Superior temporal gyrus (tissue), 1 donor: Measurements from ENCODE around the gene SCAMP1.

Experiments used
- DNase-seq: peaks from one replicate; pipeline ENCODE4 v3.0.0-alpha.2; 2016; ENCODE audit errors: extremely low spot score

Gene SCAMP1

DNA sequence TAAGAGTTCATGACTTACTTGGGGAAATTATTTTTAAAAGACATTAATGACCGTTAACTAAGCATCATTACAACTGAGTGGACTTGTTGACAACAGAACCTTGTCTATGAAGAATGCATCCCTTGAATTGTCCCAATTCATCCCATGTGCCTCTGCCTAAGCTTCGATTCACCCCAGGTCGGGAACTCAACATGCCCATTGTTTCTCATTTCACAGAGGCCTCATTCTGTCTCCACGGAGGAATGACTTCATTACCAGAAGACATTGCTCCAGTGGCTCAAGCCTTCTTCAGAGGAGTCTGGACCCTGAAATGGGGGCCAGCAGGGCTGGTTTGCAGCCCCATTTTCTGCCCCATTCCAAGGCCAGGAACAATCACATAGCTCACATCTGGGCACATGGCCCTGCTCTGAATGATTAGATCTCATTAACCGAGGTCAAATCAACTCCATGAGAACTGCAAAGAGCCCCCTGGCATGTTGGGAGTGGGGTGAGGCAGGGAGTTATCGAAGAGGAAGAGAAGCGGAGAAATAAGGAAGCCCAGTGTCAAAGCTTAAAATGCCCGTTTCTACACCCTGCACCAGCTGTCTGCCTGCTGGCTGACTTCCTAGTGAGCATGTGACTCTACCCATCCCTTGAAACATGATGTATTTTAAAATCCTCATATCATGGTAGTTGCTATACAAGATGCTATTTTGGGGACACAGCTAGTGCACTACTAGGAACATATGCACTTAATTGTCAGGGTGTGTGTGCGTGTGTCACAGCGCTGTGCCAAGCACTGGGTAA is 150.9 kb downstream of the SCAMP1 start:
- DNase-seq, result peak; percentile 71

GRCh38 chr5:78512435-78512834 is 152.0 kb downstream of the SCAMP1 start:
- no peak for DNase-seq

- no peak for DNase-seq
Measured at GRCh38 chr5:78513441-78513840, 153.0 kb downstream of the SCAMP1 start.

- no peak for DNase-seq
Measured at GRCh38 chr5:78514427-78515330, 154.3 kb downstream of the SCAMP1 start.

GRCh38 chr5:78515670-78516069 is 155.3 kb downstream of the SCAMP1 start:
- no peak for DNase-seq

GRCh38 chr5:78518365-78519197 is 158.2 kb downstream of the SCAMP1 start:
- DNase-seq, result no peak

GRCh38 chr5:78519198-78519941 is 159.0 kb downstream of the SCAMP1 start:
- DNase-seq, result no peak

GRCh38 chr5:78521455-78521854 is 161.0 kb downstream of the SCAMP1 start:
- DNase-seq, result no peak

GRCh38 chr5:78522476-78523260 is 162.3 kb downstream of the SCAMP1 start:
- DNase-seq, result no peak

GRCh38 chr5:78523314-78524193 is 163.1 kb downstream of the SCAMP1 start:
- DNase-seq, result no peak

GRCh38 chr5:78526049-78526525 is 165.7 kb downstream of the SCAMP1 start:
- no peak for DNase-seq

GRCh38 chr5:78527054-78527859 is 166.8 kb downstream of the SCAMP1 start:
- DNase-seq, result no peak

DNA sequence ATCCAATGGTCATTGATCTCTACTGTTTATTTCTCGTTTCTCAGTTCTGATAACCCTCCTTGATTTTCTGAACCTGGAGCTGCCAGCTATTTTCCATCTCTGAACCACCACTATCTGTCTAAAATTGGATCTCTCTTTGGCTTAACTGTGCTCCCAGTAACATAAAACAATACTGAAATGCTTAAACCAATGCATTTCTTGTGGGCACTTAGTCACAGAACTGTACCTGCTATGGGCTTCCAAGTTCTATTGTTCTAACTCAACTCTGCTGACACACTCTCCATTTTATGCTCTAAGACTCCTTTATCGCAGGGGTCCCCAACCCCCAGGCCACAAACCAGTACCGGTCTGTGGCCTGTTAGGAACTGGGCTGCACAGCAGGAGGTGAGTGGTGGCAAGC is 167.5 kb downstream of the SCAMP1 start:
- DNase-seq, result no peak
